ENCODE measurements around the gene HEATR5B. TPM values are rescaled to one million over a fixed set of nuclear protein-coding genes. Genes with fewer than 3 reads are reported as not detected.

HEATR5B gene
- total RNA-seq, 4 donors from 2014 or later, result 15.8 to 34.5 (median 23.1) TPM

DNA sequence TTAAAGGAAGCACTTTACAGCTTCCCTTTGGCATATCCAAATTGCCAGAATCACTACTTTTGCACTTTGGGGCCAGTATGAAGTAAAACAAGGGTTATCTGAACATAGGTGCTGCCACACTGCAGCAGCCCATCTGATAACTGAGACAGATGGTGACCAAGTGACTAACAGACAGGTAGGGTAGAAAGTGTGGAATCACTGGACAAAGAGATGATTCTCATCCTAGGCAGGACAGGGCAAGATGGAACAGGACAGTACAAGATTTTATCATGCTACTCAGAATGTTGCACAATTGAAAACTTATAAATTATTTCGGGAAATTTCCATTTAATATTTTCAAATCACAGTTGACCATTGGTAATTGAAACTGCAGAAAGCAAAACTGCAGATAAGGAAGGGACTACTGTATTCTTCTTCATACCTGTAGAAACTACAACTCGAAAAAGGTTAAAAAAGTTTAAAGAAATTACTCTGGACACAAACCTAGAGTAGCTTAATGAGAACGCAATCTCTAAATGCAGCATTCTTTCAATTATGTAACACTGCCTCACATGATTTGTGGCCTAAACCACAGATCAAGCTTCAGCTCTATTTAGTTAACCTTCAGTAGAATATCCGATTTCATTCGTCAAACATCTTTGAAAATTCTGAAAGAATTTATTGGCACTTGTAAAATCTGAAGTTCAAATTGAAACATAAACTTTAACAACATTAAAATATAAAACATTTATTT is 31.4 kb downstream of the HEATR5B start:
- no peak for TF ChIP-seq POLR2A (IDR thresholded peaks at IDR 0.05)
- TF ChIP-seq, protein P1, sequence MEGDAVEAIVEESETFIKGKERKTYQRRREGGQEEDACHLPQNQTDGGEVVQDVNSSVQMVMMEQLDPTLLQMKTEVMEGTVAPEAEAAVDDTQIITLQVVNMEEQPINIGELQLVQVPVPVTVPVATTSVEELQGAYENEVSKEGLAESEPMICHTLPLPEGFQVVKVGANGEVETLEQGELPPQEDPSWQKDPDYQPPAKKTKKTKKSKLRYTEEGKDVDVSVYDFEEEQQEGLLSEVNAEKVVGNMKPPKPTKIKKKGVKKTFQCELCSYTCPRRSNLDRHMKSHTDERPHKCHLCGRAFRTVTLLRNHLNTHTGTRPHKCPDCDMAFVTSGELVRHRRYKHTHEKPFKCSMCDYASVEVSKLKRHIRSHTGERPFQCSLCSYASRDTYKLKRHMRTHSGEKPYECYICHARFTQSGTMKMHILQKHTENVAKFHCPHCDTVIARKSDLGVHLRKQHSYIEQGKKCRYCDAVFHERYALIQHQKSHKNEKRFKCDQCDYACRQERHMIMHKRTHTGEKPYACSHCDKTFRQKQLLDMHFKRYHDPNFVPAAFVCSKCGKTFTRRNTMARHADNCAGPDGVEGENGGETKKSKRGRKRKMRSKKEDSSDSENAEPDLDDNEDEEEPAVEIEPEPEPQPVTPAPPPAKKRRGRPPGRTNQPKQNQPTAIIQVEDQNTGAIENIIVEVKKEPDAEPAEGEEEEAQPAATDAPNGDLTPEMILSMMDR (IDR thresholded peaks at IDR 0.05), result no peak
- DNase-seq, result no peak
- H3K36me3 ChIP-seq, result peaks cover 5 to 100% (median 13%) of the 10 kb centered on the region in 3 donors
- no peaks in the 10 kb centered on the region for H3K4me1 ChIP-seq
- intact Hi-C loops (cut with DNase I), result no loop called here
- no peaks in the 10 kb centered on the region for H3K27me3 ChIP-seq
- H3K27ac ChIP-seq, result no peak overlapping the region
- H3K9me3 ChIP-seq, result no peaks in the 10 kb centered on the region
- WGBS, 2 donors, result 85 to 86% methylated on average over 5 of the region's 5 CpGs
- no peak overlapping the region for H3K4me3 ChIP-seq

DNA sequence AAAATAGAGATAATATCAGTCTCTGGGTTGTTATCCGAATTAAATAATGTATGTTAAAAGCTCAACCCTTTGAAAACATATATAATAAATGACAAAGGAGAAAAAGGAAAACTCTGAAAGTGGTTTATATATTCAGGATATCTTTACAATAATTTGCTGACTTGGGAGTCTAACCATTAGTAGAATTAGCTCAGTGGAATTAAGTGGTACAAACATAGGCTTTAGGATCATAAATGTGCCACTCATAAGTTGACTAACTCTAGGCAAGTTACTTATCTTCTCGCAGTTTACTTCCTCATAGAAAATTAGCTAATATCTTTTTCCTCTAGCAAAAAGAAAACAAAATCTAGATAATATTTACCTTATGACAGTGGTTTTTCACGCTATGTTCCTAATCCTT is 44.6 kb downstream of the HEATR5B start:
- intact Hi-C loops (cut with DNase I), result no loop called here
- Histone ChIP-seq H3K27me3 (no peaks in the 10 kb centered on the region), H3K27ac (no peak overlapping the region), H3K36me3 (peaks cover 7 to 82% (median 7%) of the 10 kb centered on the region in 3 donors), H3K4me1 (no peaks in the 10 kb centered on the region), H3K4me3 (no peak overlapping the region), H3K9me3 (no peaks in the 10 kb centered on the region)
- no peak for DNase-seq
- TF ChIP-seq POLR2A (IDR thresholded peaks at IDR 0.05), result no peak
- TF ChIP-seq, protein P1 (IDR thresholded peaks at IDR 0.05), result no peak
- WGBS, 2 donors, result 85 to 87% methylated on average over 3 of the region's 3 CpGs

DNA sequence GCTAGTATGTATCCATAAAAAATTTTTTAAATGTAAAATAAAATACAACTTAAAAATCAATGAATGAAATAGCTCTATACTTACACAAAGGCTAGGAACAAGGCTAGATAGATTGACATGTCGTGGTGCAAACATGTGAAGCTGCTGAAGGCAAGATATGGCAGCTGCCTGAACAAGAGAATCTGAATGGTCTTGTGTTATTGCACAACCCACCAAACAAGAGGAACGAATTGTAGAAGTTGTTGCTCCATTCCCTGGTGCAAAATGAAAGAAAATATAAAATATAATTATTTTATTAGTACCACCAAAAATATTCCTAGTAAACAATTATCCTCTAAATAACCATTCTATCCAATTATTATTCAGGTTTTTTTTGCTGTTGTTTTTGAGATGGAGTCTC is 46.4 kb downstream of the HEATR5B start:
- peaks cover 7 to 84% (median 7%) of the 10 kb centered on the region in 3 donors for H3K36me3 ChIP-seq
- DNase-seq, result no peak
- no peak overlapping the region for H3K4me3 ChIP-seq
- WGBS, 2 donors, result 55 to 67% methylated on average over 2 of the region's 2 CpGs
- intact Hi-C loops (cut with DNase I), result no loop called here
- no peaks in the 10 kb centered on the region for H3K27me3 ChIP-seq
- TF ChIP-seq POLR2A (IDR thresholded peaks at IDR 0.05), result no peak
- TF ChIP-seq, protein P1 (IDR thresholded peaks at IDR 0.05), result no peak
- H3K4me1 ChIP-seq, result no peaks in the 10 kb centered on the region
- no peaks in the 10 kb centered on the region for H3K9me3 ChIP-seq
- H3K27ac ChIP-seq, result no peak overlapping the region

DNA sequence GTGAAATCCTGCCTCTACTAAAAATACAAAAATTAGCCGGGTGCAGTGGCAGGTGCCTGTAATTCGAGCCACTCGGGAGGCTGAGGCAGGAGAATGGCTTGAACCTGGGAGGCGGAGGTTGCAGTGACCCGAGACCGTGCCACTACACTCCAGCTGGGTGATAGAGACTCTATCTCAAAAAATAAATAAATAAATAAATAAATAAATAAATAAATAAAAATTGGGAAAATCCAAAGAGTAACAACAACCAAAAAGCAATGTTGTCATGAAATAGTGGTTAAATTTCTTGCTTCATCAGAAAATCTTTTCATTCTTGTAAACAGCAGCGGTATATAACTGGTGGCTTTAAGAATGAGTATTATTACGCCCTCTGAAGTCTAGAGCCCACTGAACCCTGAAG is 54.4 kb downstream of the HEATR5B start:
- WGBS, 2 donors, result 87 to 98% methylated on average over 8 of the region's 8 CpGs
- no peak overlapping the region for H3K4me3 ChIP-seq
- H3K36me3 ChIP-seq, result peaks cover 0 to 93% (median 3%) of the 10 kb centered on the region in 3 donors
- DNase-seq, result no peak
- H3K27me3 ChIP-seq, result no peaks in the 10 kb centered on the region
- intact Hi-C loops (cut with DNase I), result no loop called here
- no peaks in the 10 kb centered on the region for H3K4me1 ChIP-seq
- no peak for TF ChIP-seq POLR2A (IDR thresholded peaks at IDR 0.05)
- TF ChIP-seq, protein P1 (IDR thresholded peaks at IDR 0.05), result no peak
- no peak overlapping the region for H3K27ac ChIP-seq
- no peaks in the 10 kb centered on the region for H3K9me3 ChIP-seq

DNA sequence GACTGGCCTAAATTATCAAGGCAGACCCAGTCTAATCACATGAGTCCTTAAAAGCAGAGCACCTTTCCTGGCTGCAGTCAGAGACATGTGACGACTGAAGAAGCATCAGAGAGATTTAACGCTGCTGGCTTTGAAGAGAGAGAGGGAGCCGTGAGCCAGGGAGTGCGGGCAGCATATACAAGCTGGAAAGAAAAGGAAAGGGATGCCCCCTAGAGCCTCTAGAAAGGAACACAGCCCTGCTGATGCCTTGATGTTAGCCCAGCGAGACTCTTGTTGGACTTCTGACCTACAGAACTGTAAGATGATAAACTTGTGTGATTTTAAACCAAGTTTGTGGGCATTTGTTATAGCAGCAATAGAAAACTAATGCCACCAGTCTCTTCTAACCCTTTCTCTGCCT is 58.1 kb downstream of the HEATR5B start:
- 91% methylated on average over 5 of the region's 5 CpGs for WGBS, 2 donors
- DNase-seq, result no peak

More for the DNA sequence above, 58.1 kb downstream of the HEATR5B start:
- H3K4me3 ChIP-seq, result no peak overlapping the region
- no peaks in the 10 kb centered on the region for H3K9me3 ChIP-seq
- peaks cover 0 to 97% (median 3%) of the 10 kb centered on the region in 3 donors for H3K36me3 ChIP-seq
- H3K4me1 ChIP-seq, result peaks cover 0 to 2% (median 0%) of the 10 kb centered on the region in 3 donors
- H3K27me3 ChIP-seq, result no peaks in the 10 kb centered on the region
- TF ChIP-seq, protein P1 (IDR thresholded peaks at IDR 0.05), result peak in 1 of 6 experiments; percentile 26
- no peak for TF ChIP-seq POLR2A (IDR thresholded peaks at IDR 0.05)
- intact Hi-C loops (cut with DNase I), result no loop called here
- H3K27ac ChIP-seq, result no peak overlapping the region
